K562 (cell line): ENCODE data around the gene C6orf58. TPM values are rescaled to one million over a fixed set of nuclear protein-coding genes. Genes with fewer than 3 reads are reported as not detected.

Source experiments
- ATAC-seq: fragments of 200-7000 bp; cut with Tn5 transposase; 3 replicates; pipeline ENCODE4 v1.9.1; 2020; ENCODE audit warnings: moderate library complexity
- BruUV-seq: library from RNA; stranded (reverse); fragments of 400-500 nt; replicated peaks from 2 replicates; lab custom pipeline; 2021; lab: Mats Ljungman, UMichigan
- CTCF ChIA-PET: fragments of 300-600 bp; formaldehyde crosslinking; extraction: SDS; loops from one replicate; lab custom pipeline; 2021; ENCODE audit warnings: low intra/inter-chr PET ratio; lab: Yijun Ruan, JAX
- POLR2A ChIA-PET: fragments of 300-600, 350-650 bp; sonication (Branson Sonifier 250); formaldehyde crosslinking; extraction: SDS; loops from one replicate; lab custom pipeline; 2021; ENCODE audit warnings: antibody characterized with exemption, inconsistent platforms; lab: Yijun Ruan, JAX
- DNase-seq, 4 experiments: peaks; one replicate each; pipeline versions ENCODE4 v3.0.0 to v3.0.0-alpha.2; 2011 to 2018; ENCODE audit warnings: low spot score in 3 of 4, mixed read lengths in 3 of 4; ENCODE audit errors: extremely low read depth in 1 of 4
- FAIRE-seq: peaks from 2 replicates; lab custom pipeline; 2011; peaks lifted over from hg19 to GRCh38; lab: Jason Lieb, UNC
- H2AFZ ChIP-seq: 2 replicates; pipeline ENCODE4 v1.6.0; 2011; ENCODE audit warnings: low read depth, low read length, control low read depth, inconsistent platforms
- H3K27ac ChIP-seq: fragments of 200-600 bp; 3 replicates; pipeline ENCODE4 v1.8.0; 2011; ENCODE audit warnings: low read depth, mild to moderate bottlenecking, control low read depth, inconsistent platforms, low read length, moderate library complexity, mixed read lengths; ENCODE audit errors: extremely low read depth
- H3K27me3 ChIP-seq, 2 experiments: fragments of 300-600 bp in 1 of 2; 2 replicates in 1 of 2; 3 replicates in 1 of 2; pipeline versions ENCODE4 v1.6.0 to v1.8.0; 2011; ENCODE audit warnings: inconsistent platforms in 2 of 2, low read length in 2 of 2, mild to moderate bottlenecking in 1 of 2, mixed read lengths in 1 of 2, moderate library complexity in 1 of 2; ENCODE audit not compliant: control insufficient read depth in 2 of 2, insufficient read depth in 2 of 2
- H3K36me3 ChIP-seq: fragments of 300-600 bp; 3 replicates; pipeline ENCODE4 v1.8.0; 2011; ENCODE audit warnings: mild to moderate bottlenecking, low read length, inconsistent platforms; ENCODE audit not compliant: control insufficient read depth, insufficient read depth
- H3K4me1 ChIP-seq, 2 experiments: fragments of 200-600 bp in 1 of 2; replicated peaks in 1 of 2; 2 replicates in 1 of 2; 3 replicates in 1 of 2; pipeline versions ENCODE4 v1.5.1 to v1.8.0; 2011; ENCODE audit warnings: inconsistent platforms in 2 of 2, low read length in 2 of 2, mild to moderate bottlenecking in 1 of 2, mixed read lengths in 1 of 2, moderate library complexity in 1 of 2; ENCODE audit not compliant: control insufficient read depth in 2 of 2, insufficient read depth in 2 of 2
- H3K4me2 ChIP-seq: 2 replicates; pipeline ENCODE4 v1.6.1; 2011; ENCODE audit warnings: low read length, control low read depth, inconsistent platforms, mixed read lengths; ENCODE audit not compliant: insufficient read depth
- H3K4me3 ChIP-seq: fragments of 200-600 bp; sonication (generic), shearing (Covaris generic); 2 replicates; pipeline ENCODE4 v1.5.1; 2016; ENCODE audit warnings: control low read depth, inconsistent platforms
- H3K79me2 ChIP-seq: fragments of 200-600 bp; 3 replicates; pipeline ENCODE4 v1.8.0; 2011; ENCODE audit warnings: low read length, inconsistent platforms; ENCODE audit not compliant: control insufficient read depth, insufficient read depth
- H3K9ac ChIP-seq, 2 experiments: 2 replicates each; pipeline versions ENCODE4 v1.6.0 to v1.6.1; 2011; ENCODE audit warnings: low read depth in 2 of 2, low read length in 2 of 2, control low read depth in 1 of 2, inconsistent platforms in 1 of 2, mild to moderate bottlenecking in 1 of 2, mixed read lengths in 1 of 2; ENCODE audit not compliant: insufficient read depth in 1 of 2
- H3K9me1 ChIP-seq: one replicate; pipeline ENCODE4 v1.6.0; 2011; ENCODE audit warnings: inconsistent platforms, mild to moderate bottlenecking, low read length, moderate library complexity; ENCODE audit not compliant: control insufficient read depth, insufficient read depth
- H3K9me3 ChIP-seq: replicated peaks from 2 replicates; pipeline ENCODE4 v1.5.1; 2011; ENCODE audit warnings: low read depth, low read length, inconsistent platforms; ENCODE audit not compliant: control insufficient read depth, insufficient read depth
- H4K20me1 ChIP-seq: replicated peaks from 2 replicates; pipeline ENCODE4 v1.6.1; 2011; ENCODE audit warnings: low read length, inconsistent platforms, mixed read lengths; ENCODE audit not compliant: control insufficient read depth, insufficient read depth
- ADNP ChIP-seq: fragments of 200-800 bp; sonication (Bioruptor generic); IDR thresholded peaks from 2 replicates; pipeline ENCODE4 v1.6.1; 2016; ENCODE audit warnings: missing genetic modification characterization, missing compliant biosample characterization
- BRD4 ChIP-seq: fragments of 200-600 bp; sonication (generic); IDR thresholded peaks from 2 replicates; pipeline ENCODE4 v1.6.1; 2017; ENCODE audit warnings: inconsistent platforms
- CREB3L1 ChIP-seq: fragments of 450-650 bp; IDR thresholded peaks from 2 replicates; pipeline ENCODE4 v1.6.1; 2014; ENCODE audit warnings: low read depth, mild to moderate bottlenecking, moderate library complexity, borderline replicate concordance
- ELK1 ChIP-seq: sonication (generic); formaldehyde crosslinking; IDR thresholded peaks from 2 replicates; pipeline ENCODE4 v1.8.1; 2022; ENCODE audit warnings: missing genetic modification reagents
- ETS2 ChIP-seq: IDR thresholded peaks from 2 replicates; pipeline ENCODE4 v1.6.1; 2016; ENCODE audit warnings: borderline replicate concordance, missing genetic modification characterization, mild to moderate bottlenecking, moderate library complexity, missing compliant biosample characterization; ENCODE audit not compliant: poor library complexity, severe bottlenecking
- L3MBTL2 ChIP-seq: fragments of 450-650 bp; IDR thresholded peaks from 2 replicates; pipeline ENCODE4 v1.6.1; 2016; ENCODE audit warnings: mild to moderate bottlenecking, moderate library complexity
- RFX5 ChIP-seq: IDR thresholded peaks from 2 replicates; pipeline ENCODE4 v1.6.1; 2011; ENCODE audit warnings: low read depth, mild to moderate bottlenecking, improper control_type of control experiment, low read length
- in situ Hi-C: fragments of 300-500 bp; cut with MboI; formaldehyde crosslinking; loops from 4 replicates; pipeline ENCODE4 v1.15.0; 2018; ENCODE audit warnings: inconsistent platforms, mixed read lengths
- intact Hi-C: fragments of 100-400 bp; cut with micrococcal nuclease; formaldehyde crosslinking; loops from 2 replicates; pipeline ENCODE4 v1.14.2; 2022
- polyA plus RNA-seq, 8 experiments: library from polyadenylated mRNA; depleted of rRNA in 4 of 8; stranded (reverse) in 5 of 8; unstranded in 3 of 8; fragments of >200 nt; fragmentation: Nextera tagmentation in 2 of 8; fragmentation: Illumina TruSeq in 1 of 8; extraction: Ambion mirVana in 2 of 8; extraction: Trizol in 1 of 8; gene quantifications; 2 replicates each; pipeline versions ENCODE4 v1.2.1 to v1.2.3, GENCODE V29; 2011 to 2014; ENCODE audit warnings: inconsistent platforms in 1 of 8, missing spikeins in 1 of 8
- total RNA-seq, 7 experiments: library from RNA; depleted of rRNA in 6 of 7; stranded (reverse); fragments of >200 nt in 6 of 7; fragmentation: Illumina TruSeq in 2 of 7; extraction: Trizol in 2 of 7; gene quantifications; 2 replicates each; pipeline versions ENCODE4 v1.2.1 to v1.2.3, GENCODE V29; 2011 to 2021; ENCODE audit warnings: low replicate concordance in 1 of 7

C6orf58 gene
- total and polyA plus RNA-seq, 9 of the 15 experiments (the other 6 are each of a cell fraction or from before 2014, with no cell fraction given) = 0.04 TPM; not detected in 8

GRCh38 chr6:127566119-127566518, 10.9 kb upstream of the C6orf58 start:
- no peaks in the 10 kb centered on the region for H3K79me2 ChIP-seq
- no peaks in the 10 kb centered on the region for H3K9me3 ChIP-seq
- ATAC-seq (no peak), DNase-seq (no peak), FAIRE-seq (no peak)
- H3K27ac ChIP-seq = no peak overlapping the region
- H3K9me1 ChIP-seq = no peaks in the 10 kb centered on the region
- H3K9ac ChIP-seq = no peak overlapping the region
- no peak overlapping the region for H3K4me3 ChIP-seq
- intact Hi-C loops = no loop called here
- in situ Hi-C loops = no loop called here
- H3K36me3 ChIP-seq = no peaks in the 10 kb centered on the region
- H3K4me1 ChIP-seq = no peaks in the 10 kb centered on the region
- no TSS peak for BruUV-seq
- no peak overlapping the region for H3K4me2 ChIP-seq
- ChIA-PET CTCF (no interaction called here), POLR2A (no interaction called here)
- no peaks in the 10 kb centered on the region for H3K27me3 ChIP-seq
- TF ChIP-seq RFX5 = no peak
- no peak for TF ChIP-seq L3MBTL2
- no peak for TF ChIP-seq ETS2
- TF ChIP-seq ELK1 = no peak
- TF ChIP-seq CREB3L1 = no peak
- TF ChIP-seq ADNP (tag) = no peak
- no peak for TF ChIP-seq BRD4
- no peak overlapping the region for H2AFZ ChIP-seq
- H4K20me1 ChIP-seq = no peaks in the 10 kb centered on the region
